ENCODE data around the gene ERG. TPM values are rescaled to one million over a fixed set of nuclear protein-coding genes. Genes with fewer than 3 reads are reported as not detected.

The ERG gene
- total RNA-seq, 2 experiments from 2014 or later, result not detected

GRCh38 chr21:38500073-38500472, 1.8 kb upstream of the ERG start:
- TF ChIP-seq CTCF (conservative IDR thresholded peaks at IDR 0.05; ENCODE audit: low read length) (no peak), EZH2phosphoT487 (IDR thresholded peaks at IDR 0.05; ENCODE audit: borderline replicate concordance, low read depth, low read length) (no peak)
- Histone ChIP-seq H3K9me2 (ENCODE audit: insufficient read depth, low read length) (no peaks in the 10 kb centered on the region), H3K79me2 (ENCODE audit: insufficient read depth, low read depth, low read length) (no peaks in the 10 kb centered on the region), H3K4me2 (ENCODE audit: low read length) (no peak overlapping the region), H3K4me3 (ENCODE audit: low read depth, low read length, poor library complexity, severe bottlenecking) (no peak overlapping the region), H3K9me3 (ENCODE audit: low read length) (no peaks in the 10 kb centered on the region), H2AFZ (ENCODE audit: low read length) (no peak overlapping the region), H3K4me1 (ENCODE audit: insufficient read depth, low read length, poor library complexity, severe bottlenecking) (no peaks in the 10 kb centered on the region), H3K27ac (ENCODE audit: low read depth, low read length, poor library complexity, severe bottlenecking) (no peak overlapping the region), H3K36me3 (ENCODE audit: insufficient read depth, low read length) (no peaks in the 10 kb centered on the region), H4K20me1 (ENCODE audit: insufficient read depth, low read length) (no peaks in the 10 kb centered on the region)
- ChIA-PET CTCF (ENCODE audit: unreplicated experiment) (no interaction called here), POLR2A (no interaction called here)
- BruUV-seq (replicated peaks), result no TSS peak
- no peak for DNase-seq (ENCODE audit: low spot score)
- intact Hi-C loops (cut with micrococcal nuclease; ENCODE audit: unreplicated experiment), result no loop called here

DNA sequence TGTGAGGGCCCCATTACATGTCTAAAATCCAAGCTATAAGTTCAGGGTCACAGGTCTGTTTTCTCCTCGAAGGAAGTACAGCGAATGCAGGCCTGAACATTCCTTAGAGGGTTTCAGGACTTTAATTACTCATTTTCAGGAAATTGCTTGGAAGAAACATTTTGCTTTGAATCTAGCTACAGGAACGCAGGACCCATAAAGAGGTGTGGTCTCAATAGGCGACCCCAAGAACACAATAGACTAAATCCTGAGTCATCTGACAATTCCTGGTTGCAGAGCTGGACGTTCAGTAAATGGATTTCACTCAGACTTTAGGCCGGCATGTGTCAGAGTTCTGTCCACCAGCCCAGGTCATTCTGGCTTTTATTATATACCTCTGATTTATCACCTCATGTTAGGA, 1.0 kb upstream of the ERG start:
- no peaks in the 10 kb centered on the region for H3K79me2 ChIP-seq (ENCODE audit: insufficient read depth, low read depth, low read length)
- DNase-seq (ENCODE audit: low spot score), result no peak
- H3K4me1 ChIP-seq (ENCODE audit: insufficient read depth, low read length, poor library complexity, severe bottlenecking), result no peaks in the 10 kb centered on the region
- no peaks in the 10 kb centered on the region for H3K9me2 ChIP-seq (ENCODE audit: insufficient read depth, low read length)
- no peaks in the 10 kb centered on the region for H3K9me3 ChIP-seq (ENCODE audit: low read length)
- POLR2A ChIA-PET, result no interaction called here
- no peak overlapping the region for H3K27ac ChIP-seq (ENCODE audit: low read depth, low read length, poor library complexity, severe bottlenecking)
- BruUV-seq (replicated peaks), result no TSS peak
- intact Hi-C loops (cut with micrococcal nuclease; ENCODE audit: unreplicated experiment), result no loop called here
- no peaks in the 10 kb centered on the region for H4K20me1 ChIP-seq (ENCODE audit: insufficient read depth, low read length)
- TF ChIP-seq CTCF (conservative IDR thresholded peaks at IDR 0.05; ENCODE audit: low read length) (no peak), EZH2phosphoT487 (IDR thresholded peaks at IDR 0.05; ENCODE audit: borderline replicate concordance, low read depth, low read length) (no peak)
- no peaks in the 10 kb centered on the region for H3K36me3 ChIP-seq (ENCODE audit: insufficient read depth, low read length)
- no peak overlapping the region for H2AFZ ChIP-seq (ENCODE audit: low read length)
- no peak overlapping the region for H3K4me2 ChIP-seq (ENCODE audit: low read length)
- CTCF ChIA-PET (ENCODE audit: unreplicated experiment), result no interaction called here
- H3K4me3 ChIP-seq (ENCODE audit: low read depth, low read length, poor library complexity, severe bottlenecking), result no peak overlapping the region

DNA sequence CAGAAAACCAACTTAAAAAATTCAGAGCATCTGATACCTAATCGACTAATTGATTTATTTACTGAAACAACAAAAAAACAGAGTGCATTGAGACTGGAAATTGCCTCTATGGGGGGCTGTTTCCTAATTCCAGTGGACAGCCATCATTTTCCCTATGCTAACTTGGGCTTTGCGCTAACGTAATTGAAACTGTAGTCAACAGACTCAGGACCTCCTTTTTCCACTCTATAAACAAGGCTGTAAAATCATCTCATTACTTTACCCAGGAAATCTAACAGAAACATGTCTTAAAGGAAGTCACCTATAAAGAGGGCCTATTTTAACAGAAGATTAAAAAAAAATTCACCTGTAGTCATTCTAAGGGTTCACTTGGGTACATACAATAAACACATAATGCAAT, 2.1 kb downstream of the ERG start:
- Histone ChIP-seq H2AFZ (ENCODE audit: low read length) (no peak overlapping the region), H3K27ac (ENCODE audit: low read depth, low read length, poor library complexity, severe bottlenecking) (no peak overlapping the region), H3K4me2 (ENCODE audit: low read length) (no peak overlapping the region), H3K9me3 (ENCODE audit: low read length) (no peaks in the 10 kb centered on the region), H3K36me3 (ENCODE audit: insufficient read depth, low read length) (no peaks in the 10 kb centered on the region), H3K9me2 (ENCODE audit: insufficient read depth, low read length) (no peaks in the 10 kb centered on the region), H3K79me2 (ENCODE audit: insufficient read depth, low read depth, low read length) (no peaks in the 10 kb centered on the region), H3K4me3 (ENCODE audit: low read depth, low read length, poor library complexity, severe bottlenecking) (no peak overlapping the region), H3K4me1 (ENCODE audit: insufficient read depth, low read length, poor library complexity, severe bottlenecking) (no peaks in the 10 kb centered on the region), H4K20me1 (ENCODE audit: insufficient read depth, low read length) (no peaks in the 10 kb centered on the region)
- ChIA-PET POLR2A (no interaction called here), CTCF (ENCODE audit: unreplicated experiment) (no interaction called here)
- TF ChIP-seq CTCF (conservative IDR thresholded peaks at IDR 0.05; ENCODE audit: low read length) (no peak), EZH2phosphoT487 (IDR thresholded peaks at IDR 0.05; ENCODE audit: borderline replicate concordance, low read depth, low read length) (no peak)
- no peak for DNase-seq (ENCODE audit: low spot score)
- intact Hi-C loops (cut with micrococcal nuclease; ENCODE audit: unreplicated experiment), result no loop called here
- no TSS peak for BruUV-seq (replicated peaks)

Measured in OCI-LY7 (cell line).